Left kidney (tissue), 2 donors: ENCODE data around the gene PXYLP1. TPM values are rescaled to one million over a fixed set of nuclear protein-coding genes. Genes with fewer than 3 reads are reported as not detected.

Source experiments
- DNase-seq: peaks from one replicate; pipeline ENCODE4 v3.0.0-alpha.2; 2013
- polyA plus RNA-seq: library from polyadenylated mRNA; unstranded; fragments of 120-200 nt; gene quantifications from one replicate; pipeline ENCODE4 v1.2.1, GENCODE V29; 2013; ENCODE audit not compliant: insufficient read length

Gene PXYLP1
- polyA plus RNA-seq, 1 donor = 39.3 TPM

- no peak for DNase-seq
Measured at GRCh38 chr3:141227216-141227615, 4.4 kb upstream of the PXYLP1 start.

- DNase-seq = no peak
Measured at GRCh38 chr3:141227752-141228151, 3.9 kb upstream of the PXYLP1 start.

DNA sequence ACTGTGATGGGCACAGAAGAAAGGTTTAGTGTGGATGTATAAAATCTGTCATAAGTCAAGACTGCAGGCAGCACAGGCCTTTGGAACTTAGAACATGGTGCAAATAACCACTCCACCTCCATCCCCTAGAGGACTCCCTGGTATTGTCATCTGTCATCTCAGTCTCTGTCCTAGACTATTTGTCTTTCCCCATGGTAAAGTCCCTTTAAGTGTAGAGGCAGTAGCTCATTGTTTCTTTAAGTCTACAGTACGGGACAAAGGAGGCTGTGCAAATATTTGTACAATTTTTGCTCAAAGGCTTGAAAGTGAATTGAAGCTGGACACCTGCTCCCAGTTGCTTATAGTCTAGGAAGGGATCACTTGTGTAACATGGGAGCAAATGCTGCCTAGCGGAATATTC, 3.2 kb upstream of the PXYLP1 start:
- no peak for DNase-seq

DNA sequence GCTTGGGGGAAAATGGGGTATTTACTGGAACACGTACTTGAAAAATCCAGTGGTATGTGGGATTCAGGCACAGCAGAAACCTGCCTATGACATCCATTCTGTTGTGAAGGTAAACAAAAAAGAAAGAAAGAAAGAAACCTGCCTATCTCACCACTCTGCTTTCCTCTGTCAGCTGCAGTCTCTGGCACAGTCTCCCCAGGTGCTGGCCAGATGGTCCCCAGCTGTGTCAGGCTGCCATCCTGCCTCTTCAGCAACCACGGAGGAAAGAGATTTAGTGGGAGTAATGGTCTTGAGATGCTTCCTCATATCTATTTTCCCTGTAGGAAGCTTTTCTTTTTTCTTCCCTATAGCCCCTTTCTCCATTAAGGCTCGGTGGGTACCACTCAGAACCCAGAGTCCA, 2.5 kb upstream of the PXYLP1 start:
- no peak for DNase-seq

GRCh38 chr3:141230293-141230692, 1.3 kb upstream of the PXYLP1 start:
- DNase-seq = no peak

DNA sequence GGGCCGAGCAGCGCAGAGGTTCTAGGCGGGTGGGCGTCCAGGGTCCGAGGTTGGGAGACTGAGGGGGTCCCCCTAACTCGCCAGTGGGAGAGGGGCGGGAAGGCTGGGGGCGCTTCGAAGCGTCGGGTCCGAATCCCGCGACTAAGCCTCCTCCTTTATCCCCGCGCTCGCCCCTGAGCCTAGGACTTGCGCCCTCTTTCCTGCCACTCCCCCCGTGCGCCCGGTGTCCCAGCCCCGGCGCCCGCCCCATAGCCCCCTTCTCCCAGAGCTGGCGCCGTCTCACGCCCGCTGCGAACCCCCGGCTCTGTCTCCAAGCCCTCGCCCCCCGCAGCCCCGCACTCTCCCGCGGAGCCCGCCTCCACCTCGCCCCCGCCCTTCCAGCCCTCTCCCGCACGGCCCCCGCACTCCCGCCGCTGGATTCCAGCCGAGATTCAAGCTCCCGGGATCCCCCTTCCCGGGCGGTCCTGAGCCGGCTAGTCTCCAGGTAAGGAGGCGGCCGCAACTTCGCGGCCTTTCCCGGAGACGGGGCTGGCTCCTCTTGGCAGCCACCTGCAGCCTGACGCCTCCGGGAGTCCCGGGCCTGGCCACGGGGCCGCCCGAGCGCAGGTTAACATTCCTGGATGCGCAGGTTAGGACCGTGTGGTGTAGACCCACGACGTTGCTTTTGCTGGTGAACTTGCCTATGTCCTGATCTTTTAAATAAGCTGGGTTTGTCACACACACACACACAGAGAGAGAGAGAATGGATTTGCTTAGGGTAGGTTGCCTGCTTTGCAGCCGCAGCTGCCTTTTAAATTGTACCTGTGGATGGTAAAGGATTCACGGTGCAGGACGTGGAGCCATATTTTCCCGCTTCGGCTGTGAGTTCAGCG, 563 bp downstream of the PXYLP1 start:
- no peak for DNase-seq

- no peak for DNase-seq
Measured at GRCh38 chr3:141233457-141234161, 2.0 kb downstream of the PXYLP1 start.

GRCh38 chr3:141234283-141234682, 2.7 kb downstream of the PXYLP1 start:
- no peak for DNase-seq

DNA sequence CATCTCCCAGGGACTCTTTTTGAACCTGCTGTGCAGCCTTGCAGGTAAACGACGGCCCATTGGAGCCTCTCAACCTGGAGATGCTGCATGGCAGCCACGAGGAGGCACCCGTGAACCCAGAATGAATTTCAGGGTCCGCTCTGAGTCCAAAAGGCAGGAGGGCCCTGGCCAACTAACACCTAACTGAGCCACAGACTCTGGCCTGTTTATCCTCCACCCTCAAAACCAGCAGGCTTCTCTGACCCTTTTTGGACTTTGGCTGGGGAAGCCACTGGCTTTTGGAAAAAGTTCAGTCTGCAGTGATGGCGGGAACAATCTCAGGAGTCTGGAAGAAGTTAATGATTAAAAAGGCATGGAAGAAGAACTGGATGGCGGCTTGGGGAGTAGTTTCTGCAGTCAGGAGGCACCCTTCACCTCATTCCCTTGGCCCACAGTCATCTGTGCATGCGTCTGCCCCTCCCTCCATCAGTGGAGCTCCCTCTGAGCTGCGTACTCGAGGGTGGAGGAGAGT, 4.1 kb downstream of the PXYLP1 start:
- no peak for DNase-seq

GRCh38 chr3:141236361-141236760, 4.7 kb downstream of the PXYLP1 start:
- no peak for DNase-seq

- DNase-seq = no peak
Measured at GRCh38 chr3:141237701-141238521, 6.3 kb downstream of the PXYLP1 start.

- DNase-seq = no peak
Measured at GRCh38 chr3:141239511-141240281, 8.1 kb downstream of the PXYLP1 start.

- DNase-seq = no peak
Measured at GRCh38 chr3:141240286-141240685, 8.7 kb downstream of the PXYLP1 start.

- DNase-seq = no peak
Measured at GRCh38 chr3:141240687-141241615, 9.3 kb downstream of the PXYLP1 start.

DNA sequence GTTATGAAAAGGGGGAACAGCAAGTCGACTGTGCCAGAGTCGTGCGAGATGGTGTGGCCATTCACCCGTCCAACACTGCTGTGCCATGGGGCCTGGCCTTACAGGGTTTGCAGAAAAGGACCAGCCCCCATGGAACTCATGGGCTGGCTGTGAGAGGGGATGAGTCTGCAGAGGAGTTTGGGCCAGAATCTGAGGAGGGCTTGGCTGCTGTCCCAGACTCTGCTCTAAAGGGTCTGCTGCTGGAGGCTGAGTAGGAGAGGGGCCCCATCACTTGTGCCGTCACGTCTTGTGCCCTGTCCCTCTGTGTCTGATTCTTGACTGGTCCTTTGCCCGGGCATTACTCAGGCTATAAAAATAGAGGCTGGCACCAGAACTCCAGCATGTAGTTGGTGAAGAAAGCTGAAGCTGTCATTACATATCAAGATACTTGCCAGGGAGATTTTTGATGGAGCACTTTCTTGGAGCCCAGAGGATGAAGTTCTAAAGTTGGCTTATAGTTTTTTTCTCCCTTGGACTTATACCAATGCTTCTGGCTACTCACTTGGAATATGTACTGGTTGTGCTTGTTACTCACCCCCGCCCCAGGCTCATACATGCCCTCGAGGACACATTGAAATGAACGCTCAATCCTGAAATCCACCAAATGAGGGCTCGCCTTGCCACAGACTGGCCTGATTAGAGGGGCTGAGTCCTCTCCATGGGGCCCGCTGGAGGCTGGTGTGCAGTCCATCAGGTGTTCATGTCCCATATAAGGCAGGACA, 10.2 kb downstream of the PXYLP1 start:
- no peak for DNase-seq

- DNase-seq = no peak
Measured at GRCh38 chr3:141242377-141243092, 10.9 kb downstream of the PXYLP1 start.

DNA sequence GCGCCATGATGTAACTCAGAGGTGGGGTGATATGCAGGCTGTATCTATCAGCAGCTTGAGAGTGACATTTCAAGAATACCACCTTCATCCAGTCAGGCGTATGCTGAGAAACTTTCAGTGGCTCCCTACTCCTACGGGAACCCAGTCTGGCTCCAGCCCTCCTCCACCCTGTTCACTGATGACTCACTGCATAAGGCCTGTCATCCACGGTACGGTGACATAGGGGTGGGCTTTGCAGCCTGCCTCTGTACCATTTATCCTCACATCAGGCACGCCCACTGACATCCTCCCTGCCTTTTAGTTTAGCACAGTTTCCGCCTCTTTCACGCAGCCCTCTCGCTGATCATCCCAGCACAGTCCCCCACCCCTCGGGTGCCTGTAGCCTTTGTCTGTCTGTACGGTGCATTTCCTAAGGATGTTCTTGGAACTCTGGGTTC, 11.7 kb downstream of the PXYLP1 start:
- no peak for DNase-seq

- no peak for DNase-seq
Measured at GRCh38 chr3:141246224-141246957, 14.8 kb downstream of the PXYLP1 start.
